GM19240 (cell line): ENCODE data around the gene EIF4EBP3.
"Not testable (repeated sequence)": the region's sequence is repeated elsewhere in the genome, so short reads cannot be mapped to it uniquely, and the experiment has no call there.

ENCODE experiments used
- DNase-seq: peaks from one replicate; pipeline ENCODE4 v3.0.0; 2011; ENCODE audit warnings: low spot score; ENCODE audit not compliant: insufficient read length

EIF4EBP3 gene

GRCh38 chr5:140576776-140577201, 29.3 kb downstream of the EIF4EBP3 start:
- no peak for DNase-seq

GRCh38 chr5:140579188-140579747, 31.8 kb downstream of the EIF4EBP3 start:
- not testable (repeated sequence) for DNase-seq

- no peak for DNase-seq
These were observed 40.0 kb downstream of the EIF4EBP3 start for GRCh38 chr5:140587495-140587894.

GRCh38 chr5:140588311-140589070, 41.0 kb downstream of the EIF4EBP3 start:
- no peak for DNase-seq

DNA sequence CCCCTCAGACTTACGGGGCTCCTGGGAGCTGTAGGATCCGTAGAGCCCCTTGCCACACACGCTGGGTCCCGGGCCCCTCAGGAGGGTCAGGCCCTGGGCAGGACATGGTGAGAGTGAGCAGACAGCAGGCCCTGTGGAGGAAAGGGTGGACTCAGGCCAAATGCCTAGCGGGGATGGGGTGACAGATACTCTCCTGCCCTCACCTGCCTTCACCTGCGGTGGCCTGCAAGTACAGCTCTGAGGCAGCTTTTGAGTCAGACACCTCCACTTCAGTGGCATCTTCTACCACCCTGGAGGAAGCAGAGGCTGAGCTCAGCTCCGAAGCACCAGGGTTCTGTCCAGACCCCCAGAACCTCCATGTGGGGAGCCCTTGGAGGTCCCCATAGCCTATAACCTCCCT, 43.4 kb downstream of the EIF4EBP3 start:
- DNase-seq = no peak

DNA sequence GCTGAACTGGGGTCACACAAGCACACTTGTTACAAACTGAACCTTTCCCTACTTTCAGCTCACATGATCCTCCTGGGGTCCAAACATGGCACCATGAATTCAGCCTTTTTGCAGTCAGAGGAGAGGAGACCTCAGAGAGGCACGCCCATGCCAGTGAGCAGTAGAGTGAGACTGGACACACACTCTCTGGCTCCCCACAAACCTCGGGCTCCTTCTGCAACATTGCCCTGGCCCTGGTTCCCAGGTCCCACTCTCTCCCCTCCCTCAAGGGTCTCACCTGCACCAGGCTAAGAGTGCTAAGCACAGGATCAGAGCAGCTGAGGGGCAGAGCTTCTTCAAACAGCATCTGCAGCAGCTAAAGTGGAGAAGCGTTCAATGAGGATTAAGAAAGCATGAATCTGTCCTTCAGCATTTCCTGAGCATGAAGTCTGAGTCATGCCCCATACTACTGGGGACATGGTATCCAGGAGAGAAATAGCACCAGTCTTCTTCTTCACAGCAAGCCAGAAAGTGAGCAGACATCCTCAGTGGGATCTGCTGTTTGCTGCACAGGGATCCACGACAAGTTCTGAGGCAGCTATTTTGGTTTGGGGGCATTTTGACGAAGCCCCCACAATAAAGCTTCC, 44.4 kb downstream of the EIF4EBP3 start:
- DNase-seq = no peak

DNA sequence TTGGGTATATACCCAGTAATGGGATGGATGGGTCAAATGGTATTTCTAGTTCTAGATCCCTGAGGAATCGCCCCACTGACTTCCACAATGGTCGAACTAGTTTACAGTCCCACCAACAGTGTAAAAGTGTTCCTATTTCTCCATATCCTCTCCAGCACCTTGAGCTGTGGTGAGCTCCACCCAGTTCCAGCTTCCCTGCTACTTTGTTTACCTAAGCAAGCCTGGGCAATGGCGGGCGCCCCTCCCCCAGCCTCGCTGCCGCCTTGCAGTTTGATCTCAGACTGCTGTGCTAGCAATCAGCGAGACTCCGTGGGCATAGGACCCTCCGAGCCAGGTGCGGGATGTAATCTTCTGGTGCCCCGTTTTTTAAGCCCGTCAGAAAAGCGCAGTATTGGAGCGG, 45.6 kb downstream of the EIF4EBP3 start:
- not testable (repeated sequence) for DNase-seq

DNA sequence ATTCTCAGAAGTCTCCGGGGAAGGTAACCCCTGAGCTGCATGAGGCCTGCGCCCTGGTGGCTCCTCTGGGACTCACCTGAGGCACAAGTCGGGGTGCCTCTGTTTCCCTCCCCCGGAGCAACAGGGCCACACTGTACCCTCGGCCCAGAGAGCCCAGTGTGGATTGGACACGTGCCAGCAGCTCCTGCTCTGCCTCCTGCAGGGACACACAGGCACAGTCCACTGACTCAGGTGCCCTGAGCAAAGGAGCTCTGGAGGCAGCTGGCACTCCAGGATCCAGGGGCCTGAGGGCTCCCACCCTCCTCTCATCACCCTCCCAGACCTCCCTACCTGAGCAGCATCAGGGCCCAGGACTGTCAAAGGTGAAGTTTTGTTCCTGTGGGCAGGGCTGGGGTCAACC, 46.7 kb downstream of the EIF4EBP3 start:
- no peak for DNase-seq

DNA sequence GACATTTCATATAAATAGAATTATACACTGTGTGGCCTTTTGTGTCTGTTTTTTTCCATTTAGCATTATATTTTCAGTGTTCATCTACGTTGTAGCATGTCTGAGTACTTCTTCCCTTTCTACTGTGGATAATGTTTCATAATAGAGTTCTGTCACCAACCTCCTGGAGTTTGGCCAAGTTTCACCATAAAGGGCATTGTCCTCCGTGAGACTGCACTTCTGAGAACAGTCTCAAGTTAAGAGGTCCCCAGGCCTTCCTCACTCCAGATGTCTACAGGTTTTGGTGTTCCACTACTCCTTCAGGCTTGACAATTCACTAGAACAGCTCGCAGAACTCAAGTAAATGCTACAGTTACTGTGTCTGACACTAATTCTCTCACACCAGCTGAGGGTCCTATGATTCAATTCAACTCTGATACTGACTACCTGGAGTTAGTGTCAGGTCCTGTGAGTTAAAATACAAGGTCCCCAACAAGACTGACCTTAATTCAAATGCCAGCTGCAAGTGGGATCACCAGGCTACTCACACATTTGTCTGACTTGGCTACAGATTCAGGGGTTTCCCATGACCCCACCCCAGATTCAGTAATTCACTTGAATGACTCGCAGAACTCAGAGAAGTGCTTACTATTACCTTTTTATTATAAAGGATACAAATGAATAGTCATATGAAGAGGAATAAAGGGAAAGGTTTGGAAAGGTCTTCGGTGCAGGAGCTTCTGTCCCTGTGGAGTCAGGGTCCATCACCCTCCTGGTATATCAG, 48.3 kb downstream of the EIF4EBP3 start:
- no peak for DNase-seq

DNA sequence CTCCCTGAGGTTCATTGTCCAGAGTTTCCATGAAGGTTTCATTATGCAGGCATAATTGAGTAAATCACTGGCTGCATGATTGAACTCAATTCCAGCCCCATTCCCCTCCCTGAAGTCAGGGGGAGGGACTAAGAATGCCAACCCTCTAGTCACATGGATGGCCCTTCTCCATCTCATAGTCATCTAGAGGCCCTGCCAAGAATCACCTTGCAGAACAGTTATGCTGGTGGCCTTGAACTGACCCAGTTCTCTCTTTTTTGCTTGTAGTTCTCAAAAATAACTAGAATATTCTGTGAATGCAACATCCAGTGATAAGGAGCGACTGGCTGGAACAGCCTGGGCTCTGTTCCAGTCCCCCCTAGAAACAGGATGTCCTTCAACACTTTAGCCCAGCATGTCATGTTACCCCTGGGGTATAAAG, 48.9 kb downstream of the EIF4EBP3 start:
- DNase-seq = no peak

GRCh38 chr5:140598836-140599235, 51.4 kb downstream of the EIF4EBP3 start:
- no peak for DNase-seq
